GM19463 (cell line): ENCODE measurements around the gene SSH2.
"Not testable (repeated sequence)": the region's sequence is repeated elsewhere in the genome, so short reads cannot be mapped to it uniquely, and the experiment has no call there.

Source experiments
- ATAC-seq: cut with Tn5 transposase; IDR thresholded peaks from one replicate; pipeline ENCODE4 v1.9.1; 2021; ENCODE audit warnings: mild to moderate bottlenecking, moderate library complexity; ENCODE audit not compliant: unreplicated experiment

SSH2 gene

GRCh38 chr17:29931231-29931932 lies 1.4 kb upstream of the SSH2 start:
- peak; percentile 81 for ATAC-seq

GRCh38 chr17:29930409-29931010 lies 482 bp upstream of the SSH2 start:
- no peak for ATAC-seq

- ATAC-seq, result no peak
Measured at GRCh38 chr17:29929006-29929532, 959 bp downstream of the SSH2 start.

GRCh38 chr17:29927546-29927945 lies 2.5 kb downstream of the SSH2 start:
- ATAC-seq, result no peak

GRCh38 chr17:29924786-29925185 lies 5.2 kb downstream of the SSH2 start:
- ATAC-seq, result no peak

- no peak for ATAC-seq
Measured at GRCh38 chr17:29918922-29919856, 10.8 kb downstream of the SSH2 start.

- no peak for ATAC-seq
Measured at GRCh38 chr17:29918016-29918415, 12.0 kb downstream of the SSH2 start.

GRCh38 chr17:29914819-29915537 lies 15.1 kb downstream of the SSH2 start:
- ATAC-seq, result no peak

- ATAC-seq, result no peak
Measured at GRCh38 chr17:29911641-29912177, 18.3 kb downstream of the SSH2 start.

GRCh38 chr17:29909236-29910003 lies 20.6 kb downstream of the SSH2 start:
- no peak for ATAC-seq

GRCh38 chr17:29906969-29907368 lies 23.1 kb downstream of the SSH2 start:
- ATAC-seq, result no peak

- ATAC-seq, result no peak
Measured at GRCh38 chr17:29905879-29906167, 24.2 kb downstream of the SSH2 start.

GRCh38 chr17:29905086-29905878 lies 24.7 kb downstream of the SSH2 start:
- no peak for ATAC-seq

GRCh38 chr17:29903471-29903870 lies 26.6 kb downstream of the SSH2 start:
- no peak for ATAC-seq

- ATAC-seq, result not testable (repeated sequence)
Measured at GRCh38 chr17:29897136-29897535, 32.9 kb downstream of the SSH2 start.

GRCh38 chr17:29892201-29892600 lies 37.8 kb downstream of the SSH2 start:
- ATAC-seq, result no peak

- ATAC-seq, result no peak
Measured at GRCh38 chr17:29891131-29891530, 38.9 kb downstream of the SSH2 start.

- ATAC-seq, result no peak
Measured at GRCh38 chr17:29885031-29885640, 44.9 kb downstream of the SSH2 start.

GRCh38 chr17:29883497-29883896 lies 46.5 kb downstream of the SSH2 start:
- no peak for ATAC-seq
